Mesendoderm (in vitro differentiated cells): ENCODE results near the gene SDK1.

Experiments used
- DNase-seq: peaks from one replicate; pipeline ENCODE4 v3.0.0; 2013
- H2AK5ac ChIP-seq: 2 replicates; pipeline ENCODE4 v1.6.1; 2013; ENCODE audit warnings: low read length, inconsistent platforms
- H2BK120ac ChIP-seq: 2 replicates; pipeline ENCODE4 v1.6.1; 2013; ENCODE audit warnings: low read depth, mild to moderate bottlenecking, low read length, moderate library complexity, mixed read lengths
- H2BK15ac ChIP-seq: replicated peaks from 2 replicates; pipeline ENCODE4 v1.6.1; 2013; ENCODE audit warnings: low read depth, mild to moderate bottlenecking, moderate library complexity
- H2BK5ac ChIP-seq: 2 replicates; pipeline ENCODE4 v1.6.1; 2013; ENCODE audit warnings: low read length, inconsistent platforms
- H3K18ac ChIP-seq: 2 replicates; pipeline ENCODE4 v1.6.1; 2013; ENCODE audit warnings: mild to moderate bottlenecking, low read length, mixed read lengths
- H3K23ac ChIP-seq: one replicate; pipeline ENCODE4 v1.6.1; 2013; ENCODE audit warnings: low read length
- H3K27ac ChIP-seq: 2 replicates; pipeline ENCODE4 v1.5.1; 2013; ENCODE audit warnings: low read depth, mild to moderate bottlenecking, inconsistent platforms, low read length, moderate library complexity
- H3K27me3 ChIP-seq: 2 replicates; pipeline ENCODE4 v1.6.1; 2013; ENCODE audit warnings: low read length, control low read depth, mild to moderate bottlenecking, inconsistent platforms; ENCODE audit not compliant: insufficient read depth, poor library complexity
- H3K36me3 ChIP-seq: 2 replicates; pipeline ENCODE4 v1.6.1; 2013; ENCODE audit warnings: low read length, inconsistent platforms; ENCODE audit not compliant: control insufficient read depth, insufficient read depth
- H3K4ac ChIP-seq: one replicate; pipeline ENCODE4 v1.6.1; 2013; ENCODE audit warnings: low read depth, mild to moderate bottlenecking, low read length, moderate library complexity
- H3K4me1 ChIP-seq: 2 replicates; pipeline ENCODE4 v1.6.1; 2013; ENCODE audit warnings: low read depth, low read length, inconsistent platforms; ENCODE audit not compliant: control insufficient read depth
- H3K4me2 ChIP-seq: 2 replicates; pipeline ENCODE4 v1.6.1; 2013; ENCODE audit warnings: low read length
- H3K4me3 ChIP-seq: 2 replicates; pipeline ENCODE4 v1.5.1; 2013; ENCODE audit warnings: mild to moderate bottlenecking, low read length
- H3K56ac ChIP-seq: one replicate; pipeline ENCODE4 v1.6.1; 2013; ENCODE audit warnings: low read length
- H3K79me1 ChIP-seq: 2 replicates; pipeline ENCODE4 v1.6.1; 2013; ENCODE audit warnings: low read length, inconsistent platforms
- H3K79me2 ChIP-seq: 2 replicates; pipeline ENCODE4 v1.6.1; 2013; ENCODE audit warnings: mild to moderate bottlenecking, low read length; ENCODE audit not compliant: control insufficient read depth, insufficient read depth
- H3K9ac ChIP-seq: 2 replicates; pipeline ENCODE4 v1.6.1; 2013; ENCODE audit warnings: low read length, inconsistent platforms
- H4K5ac ChIP-seq: one replicate; pipeline ENCODE4 v1.6.1; 2013; ENCODE audit warnings: low read length
- H4K8ac ChIP-seq: one replicate; pipeline ENCODE4 v1.6.1; 2013; ENCODE audit warnings: low read depth, mild to moderate bottlenecking, control low read depth, low read length, moderate library complexity
- WGBS: extraction: QIAGEN DNeasy Blood & Tissue Kit; methylation state at CpG from one replicate; pipeline ENCODE4 v1.1.7; 2013; ENCODE audit warnings: low lambda C conversion rate, missing lambda C conversion rate; ENCODE audit not compliant: insufficient coverage; ENCODE audit errors: extremely low coverage; 5-methylcytosine and 5-hydroxymethylcytosine counted together

The SDK1 gene

GRCh38 chr7:3297105-3297819, 3.8 kb upstream of the SDK1 start:
- H2BK5ac ChIP-seq, result no peak overlapping the region
- H4K8ac ChIP-seq, result no peak overlapping the region
- H3K18ac ChIP-seq, result no peak overlapping the region
- peak; percentile 30 for DNase-seq
- H3K27me3 ChIP-seq, result no peaks in the 10 kb centered on the region
- H3K4ac ChIP-seq, result no peak overlapping the region
- H3K4me2 ChIP-seq, result no peak overlapping the region
- no peaks in the 10 kb centered on the region for H3K4me1 ChIP-seq
- no peaks in the 10 kb centered on the region for H3K79me2 ChIP-seq
- H3K79me1 ChIP-seq, result no peaks in the 10 kb centered on the region
- no peak overlapping the region for H4K5ac ChIP-seq
- no peak overlapping the region for H3K9ac ChIP-seq
- H3K36me3 ChIP-seq, result no peaks in the 10 kb centered on the region
- no peak overlapping the region for H2BK120ac ChIP-seq
- 88% methylated on average over 1 of the region's 8 CpGs for WGBS
- H3K23ac ChIP-seq, result peak overlapping the region; percentile 74
- H3K56ac ChIP-seq, result no peak overlapping the region
- no peak overlapping the region for H3K27ac ChIP-seq
- no peak overlapping the region for H2BK15ac ChIP-seq
- H2AK5ac ChIP-seq, result no peak overlapping the region
- H3K4me3 ChIP-seq, result no peak overlapping the region

- no peak overlapping the region for H3K27ac ChIP-seq
These were observed 816 bp upstream of the SDK1 start for GRCh38 chr7:3300221-3300650.

DNA sequence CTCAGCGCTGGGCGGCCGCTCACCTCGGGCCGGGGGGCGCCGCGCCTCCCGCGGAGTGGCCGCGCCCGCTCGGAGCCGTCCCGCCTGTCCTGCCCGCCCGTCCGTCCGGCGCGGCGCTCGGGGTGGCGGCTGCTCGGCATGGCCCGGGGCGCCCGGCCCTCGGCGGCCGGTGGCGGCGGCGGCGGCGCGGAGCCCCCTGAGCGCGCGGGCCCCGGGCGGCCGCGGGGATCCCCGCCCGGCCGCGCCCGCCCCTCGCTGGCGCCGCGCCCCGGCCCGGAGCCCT, 338 bp downstream of the SDK1 start:
- Histone ChIP-seq H3K4ac (no peak overlapping the region), H3K56ac (peak overlapping the region; percentile 78)
- no peak for DNase-seq

More at GRCh38 chr7:3300221-3300650, 816 bp upstream of the SDK1 start:
- Histone ChIP-seq H2AK5ac (no peak overlapping the region), H2BK5ac (no peak overlapping the region), H3K4me3 (peak overlapping the region; percentile 34), H3K18ac (peak overlapping the region; percentile 55), H4K8ac (no peak overlapping the region), H3K4me1 (no peaks in the 10 kb centered on the region), H2BK120ac (no peak overlapping the region), H3K23ac (no peak overlapping the region), H3K4ac (no peak overlapping the region), H3K27me3 (no peaks in the 10 kb centered on the region), H3K36me3 (no peaks in the 10 kb centered on the region), H3K56ac (peak overlapping the region; percentile 74), H3K4me2 (peak overlapping the region; percentile 80), H2BK15ac (no peak overlapping the region), H3K9ac (peak overlapping the region; percentile 56), H3K79me2 (no peaks in the 10 kb centered on the region), H4K5ac (no peak overlapping the region), H3K79me1 (no peaks in the 10 kb centered on the region)
- DNase-seq, result peak; percentile 66
- no CpG with 5 or more reads among the region's 20 CpGs for WGBS

DNA sequence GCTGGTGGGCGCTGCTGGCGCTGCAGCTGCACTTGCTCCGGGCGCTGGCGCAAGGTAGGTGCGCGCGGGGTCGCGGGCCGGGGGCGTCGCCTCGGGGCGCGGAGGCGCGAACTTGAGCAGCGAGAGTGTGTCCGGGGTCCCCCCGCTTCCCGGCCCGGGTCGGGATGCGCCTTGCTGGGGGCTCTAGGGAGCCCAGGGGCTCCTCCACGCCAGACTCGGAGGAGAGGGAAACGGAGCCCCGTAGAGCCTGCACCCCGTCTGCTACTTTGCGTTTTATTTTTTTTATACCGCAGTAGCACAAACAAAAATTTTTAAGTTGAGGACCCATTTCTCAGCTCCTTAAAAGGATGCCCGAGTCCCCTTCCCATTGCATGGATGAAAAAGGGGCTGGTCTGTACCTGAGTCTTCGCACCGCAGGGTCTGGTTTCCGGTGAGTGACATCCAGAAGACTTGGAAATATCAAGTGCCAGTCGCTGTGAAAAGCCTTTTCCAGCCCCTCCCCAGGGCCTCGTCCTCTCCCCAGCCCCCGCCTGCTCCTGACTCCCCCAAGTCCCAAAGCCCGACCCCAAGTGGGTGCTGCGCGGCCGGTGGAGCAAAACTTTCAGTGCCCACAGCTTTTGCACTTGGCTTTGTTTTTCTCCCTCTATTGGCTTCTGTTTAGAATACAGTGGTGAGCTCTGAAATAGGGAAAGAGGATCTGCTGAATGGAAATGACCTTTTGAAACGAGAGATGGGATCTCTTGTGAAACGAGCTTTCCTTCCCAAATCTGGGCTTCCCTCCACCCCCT, 973 bp downstream of the SDK1 start:
- H4K8ac ChIP-seq, result no peak overlapping the region
- no peak overlapping the region for H2BK15ac ChIP-seq
- no CpG with 5 or more reads among the region's 45 CpGs for WGBS
- H3K9ac ChIP-seq, result peak overlapping the region; percentile 26
- no peaks in the 10 kb centered on the region for H3K79me1 ChIP-seq
- H3K4me2 ChIP-seq, result peak overlapping the region; percentile 30
- H3K4me3 ChIP-seq, result peak overlapping the region; percentile 18
- H4K5ac ChIP-seq, result no peak overlapping the region
- H2AK5ac ChIP-seq, result no peak overlapping the region
- no peak overlapping the region for H3K4ac ChIP-seq
- no peaks in the 10 kb centered on the region for H3K27me3 ChIP-seq
- peak; percentile 75 for DNase-seq
- H3K27ac ChIP-seq, result no peak overlapping the region
- peak overlapping the region; percentile 65 for H3K56ac ChIP-seq
- H2BK5ac ChIP-seq, result no peak overlapping the region
- no peak overlapping the region for H3K23ac ChIP-seq
- H3K79me2 ChIP-seq, result no peaks in the 10 kb centered on the region
- H2BK120ac ChIP-seq, result no peak overlapping the region
- H3K18ac ChIP-seq, result peak overlapping the region; percentile 52
- no peaks in the 10 kb centered on the region for H3K36me3 ChIP-seq
- H3K4me1 ChIP-seq, result no peaks in the 10 kb centered on the region

More for the DNA sequence above, 338 bp downstream of the SDK1 start:
- H3K23ac ChIP-seq, result no peak overlapping the region
- no peak overlapping the region for H2AK5ac ChIP-seq
- no peaks in the 10 kb centered on the region for H3K36me3 ChIP-seq
- H2BK120ac ChIP-seq, result no peak overlapping the region
- no peak overlapping the region for H3K4me3 ChIP-seq
- no peaks in the 10 kb centered on the region for H3K79me2 ChIP-seq
- no peak overlapping the region for H4K8ac ChIP-seq
- H3K27me3 ChIP-seq, result no peaks in the 10 kb centered on the region
- no peaks in the 10 kb centered on the region for H3K4me1 ChIP-seq
- H3K27ac ChIP-seq, result no peak overlapping the region
- no peak overlapping the region for H4K5ac ChIP-seq
- no peak overlapping the region for H3K4me2 ChIP-seq
- H3K9ac ChIP-seq, result peak overlapping the region; percentile 54
- peak overlapping the region; percentile 52 for H3K18ac ChIP-seq
- no peak overlapping the region for H2BK5ac ChIP-seq
- no peak overlapping the region for H2BK15ac ChIP-seq
- no peaks in the 10 kb centered on the region for H3K79me1 ChIP-seq
- WGBS, result no CpG with 5 or more reads among the region's 56 CpGs

DNA sequence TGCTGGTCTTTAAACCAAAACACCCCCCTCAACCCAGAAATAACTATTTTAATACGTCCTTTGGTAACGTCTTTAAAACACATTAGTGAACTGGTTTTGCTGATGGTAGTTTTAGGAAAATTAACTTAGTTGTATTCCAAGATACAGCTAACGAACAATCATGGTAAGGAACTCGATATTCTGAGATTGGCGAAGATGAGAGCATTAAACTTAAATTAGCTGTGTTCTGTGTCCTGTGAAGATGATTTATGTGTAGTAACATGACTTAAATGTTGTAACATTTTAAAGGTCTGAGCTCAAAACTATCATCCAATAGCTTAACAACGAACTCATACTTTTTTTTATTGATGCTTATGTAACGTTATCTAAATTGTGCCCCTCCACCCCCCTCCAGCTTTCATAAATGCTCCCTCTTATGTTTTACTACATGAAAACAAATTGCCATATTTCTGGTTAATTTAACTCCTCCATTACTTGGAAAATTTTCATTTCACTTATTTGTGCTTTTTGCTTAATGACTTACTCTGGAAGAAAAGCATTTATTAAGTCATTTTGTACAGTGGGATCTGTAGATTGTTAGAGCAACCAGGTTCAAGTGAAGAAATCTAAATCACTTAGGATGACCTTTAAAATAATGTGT, 1.7 kb downstream of the SDK1 start:
- no CpG with 5 or more reads among the region's 7 CpGs for WGBS
- no peak overlapping the region for H3K4me3 ChIP-seq

More for the DNA sequence above, 1.7 kb downstream of the SDK1 start:
- DNase-seq, result no peak
- no peaks in the 10 kb centered on the region for H3K36me3 ChIP-seq
- H3K27ac ChIP-seq, result no peak overlapping the region
- H3K9ac ChIP-seq, result no peak overlapping the region
- no peak overlapping the region for H3K56ac ChIP-seq
- no peak overlapping the region for H3K23ac ChIP-seq
- no peak overlapping the region for H2BK5ac ChIP-seq
- H2AK5ac ChIP-seq, result no peak overlapping the region
- H3K79me2 ChIP-seq, result no peaks in the 10 kb centered on the region
- H3K4me2 ChIP-seq, result no peak overlapping the region
- H3K79me1 ChIP-seq, result no peaks in the 10 kb centered on the region
- H2BK120ac ChIP-seq, result no peak overlapping the region
- no peaks in the 10 kb centered on the region for H3K4me1 ChIP-seq
- H4K8ac ChIP-seq, result no peak overlapping the region
- H3K18ac ChIP-seq, result no peak overlapping the region
- no peak overlapping the region for H2BK15ac ChIP-seq
- H3K27me3 ChIP-seq, result no peaks in the 10 kb centered on the region
- no peak overlapping the region for H3K4ac ChIP-seq
- no peak overlapping the region for H4K5ac ChIP-seq
